Measurements from ENCODE around the gene RPS8. TPM values are rescaled to one million over a fixed set of nuclear protein-coding genes. Genes with fewer than 3 reads are reported as not detected.
A peak's percentile ranks its signal among the peaks of the same experiment; 100 is the strongest.

RPS8 gene
- total RNA-seq, 1 experiment from 2014 or later = 1,087 TPM

- ATAC-seq = no peak; the same call in none of the 2 replicates
- peaks cover 7% of the 10 kb centered on the region; the same call in 1 of the 2 replicates for H3K4me1 ChIP-seq (ENCODE audit: control insufficient read depth, insufficient read depth, low read length)
- intact Hi-C loops (cut with micrococcal nuclease; ENCODE audit: unreplicated experiment) = no loop called here
These were observed 35.1 kb upstream of the RPS8 start for GRCh38 chr1:44740179-44740617.

GRCh38 chr1:44743211-44743610, 32.1 kb upstream of the RPS8 start:
- Histone ChIP-seq H3K9me3 (ENCODE audit: control insufficient read depth, insufficient read depth, low read depth, low read length) (no peaks in the 10 kb centered on the region), H3K4me1 (ENCODE audit: control insufficient read depth, insufficient read depth, low read length) (peaks cover 7% of the 10 kb centered on the region; the same call in 1 of the 2 replicates), H3K4me3 (ENCODE audit: low read depth in 2 of 2, low read length in 2 of 2) (no peak overlapping the region), H3K27me3 (ENCODE audit: control insufficient read depth, insufficient read depth, low read length) (no peaks in the 10 kb centered on the region), H3K36me3 (ENCODE audit: control insufficient read depth, insufficient read depth, low read length) (0 out of 2 replicates have a peak, but pooled peaks cover 2% of the 10 kb centered on the region), H3K27ac (ENCODE audit: low read length) (peak overlapping the region; percentile 29; the same call in 1 of the 2 replicates)
- no peak for TF ChIP-seq TCF7L2 (IDR thresholded peaks at IDR 0.05; ENCODE audit: low read depth, low read length)
- no peak for TF ChIP-seq POLR2AphosphoS5 (IDR thresholded peaks at IDR 0.05; ENCODE audit: low read depth, low read length)
- DNase-seq (ENCODE audit: low read depth, low spot score) (no peak), ATAC-seq (no peak)
- CTCF ChIA-PET = interaction anchor here (0.6 to 0.8 kb wide), 2 partner anchors 12 to 37 kb away, joined by 5 read pairs; no protein-coding TSS in a partner anchor
- in situ Hi-C loops (cut with HindIII; ENCODE audit: low pct_unique_long_range_greater_than_20kb, low sequenced_read_pairs) (no loop called here), intact Hi-C loops (cut with micrococcal nuclease; ENCODE audit: unreplicated experiment) (no loop called here)
- POLR2A ChIA-PET = no interaction called here
- BruUV-seq (replicated peaks) = no TSS peak

More at GRCh38 chr1:44740179-44740617, 35.1 kb upstream of the RPS8 start:
- ChIA-PET CTCF (no interaction called here), POLR2A (interaction anchor here (1.1 kb wide), 1 partner anchor 9 kb away, joined by 3 read pairs; no protein-coding TSS in a partner anchor)
- BruUV-seq (replicated peaks) = TSS peak; percentile 96
- TF ChIP-seq SIN3A (IDR thresholded peaks at IDR 0.05; ENCODE audit: borderline replicate concordance, insufficient read depth, low read depth, low read length) = no peak
- TF ChIP-seq REST (IDR thresholded peaks at IDR 0.05; ENCODE audit: insufficient read depth in 1 of 2, low read depth in 2 of 2, low read length in 1 of 2) = no peak
- no peak for TF ChIP-seq POLR2AphosphoS5 (IDR thresholded peaks at IDR 0.05; ENCODE audit: low read depth, low read length)
- TF ChIP-seq TCF7L2 (IDR thresholded peaks at IDR 0.05; ENCODE audit: low read depth, low read length) = no peak
- TF ChIP-seq CTCF (IDR thresholded peaks at IDR 0.05) = no peak
- Histone ChIP-seq H3K27ac (ENCODE audit: low read length) (peak overlapping the region; percentile 95), H3K27me3 (ENCODE audit: control insufficient read depth, insufficient read depth, low read length) (no peaks in the 10 kb centered on the region), H3K9me3 (ENCODE audit: control insufficient read depth, insufficient read depth, low read depth, low read length) (no peaks in the 10 kb centered on the region), H3K4me3 (ENCODE audit: low read depth in 2 of 2, low read length in 2 of 2) (peak overlapping the region; percentile 80 to 93), H3K36me3 (ENCODE audit: control insufficient read depth, insufficient read depth, low read length) (no peaks in the 10 kb centered on the region)
- no peak for DNase-seq (ENCODE audit: low read depth, low spot score)
- in situ Hi-C loops (cut with HindIII; ENCODE audit: low pct_unique_long_range_greater_than_20kb, low sequenced_read_pairs) = no loop called here

- BruUV-seq (replicated peaks) = no TSS peak
- Histone ChIP-seq H3K4me1 (ENCODE audit: control insufficient read depth, insufficient read depth, low read length) (no peaks in the 10 kb centered on the region), H3K4me3 (ENCODE audit: low read depth in 2 of 2, low read length in 2 of 2) (no peak overlapping the region), H3K27ac (ENCODE audit: low read length) (no peak overlapping the region), H3K27me3 (ENCODE audit: control insufficient read depth, insufficient read depth, low read length) (no peaks in the 10 kb centered on the region), H3K36me3 (ENCODE audit: control insufficient read depth, insufficient read depth, low read length) (peaks cover 10% of the 10 kb centered on the region), H3K9me3 (ENCODE audit: control insufficient read depth, insufficient read depth, low read depth, low read length) (no peaks in the 10 kb centered on the region)
- TF ChIP-seq POLR2AphosphoS5 (IDR thresholded peaks at IDR 0.05; ENCODE audit: low read depth, low read length) (no peak), REST (IDR thresholded peaks at IDR 0.05; ENCODE audit: insufficient read depth in 1 of 2, low read depth in 2 of 2, low read length in 1 of 2) (no peak), SIN3A (IDR thresholded peaks at IDR 0.05; ENCODE audit: borderline replicate concordance, insufficient read depth, low read depth, low read length) (no peak), TCF7L2 (IDR thresholded peaks at IDR 0.05; ENCODE audit: low read depth, low read length) (no peak), CTCF (IDR thresholded peaks at IDR 0.05) (no peak)
- intact Hi-C loops (cut with micrococcal nuclease; ENCODE audit: unreplicated experiment) (no loop called here), in situ Hi-C loops (cut with HindIII; ENCODE audit: low pct_unique_long_range_greater_than_20kb, low sequenced_read_pairs) (no loop called here)
- CTCF ChIA-PET = no interaction called here
- POLR2A ChIA-PET = interaction anchor here (0.7 to 1.2 kb wide), 2 partner anchors 28 to 47 kb away, joined by 3 to 4 read pairs; partner anchors contain the start of gene RPS8
- DNase-seq (ENCODE audit: low read depth, low spot score) (no peak), ATAC-seq (no peak)
These were observed 27.5 kb upstream of the RPS8 start for GRCh38 chr1:44747878-44748277.

Data from Panc1 (cell line).